Measurements from ENCODE around the gene ANTXR2. TPM values are rescaled to one million over a fixed set of nuclear protein-coding genes. Genes with fewer than 3 reads are reported as not detected.

Gene ANTXR2
- total RNA-seq, 1 experiment from 2014 or later: 7.0 TPM

GRCh38 chr4:80078346-80079092 is 5.5 kb upstream of the ANTXR2 start:
- Histone ChIP-seq H3K36me3 (ENCODE audit: insufficient read depth, low read length, poor library complexity, severe bottlenecking) (no peaks in the 10 kb centered on the region), H3K4me3 (ENCODE audit: low read depth, low read length, poor library complexity, severe bottlenecking) (no peak overlapping the region), H3K27ac (ENCODE audit: low read depth, low read length, poor library complexity, severe bottlenecking) (no peak overlapping the region), H3K9me3 (ENCODE audit: low read depth, low read length, poor library complexity, severe bottlenecking) (no peaks in the 10 kb centered on the region), H3K27me3 (replicated peaks; ENCODE audit: insufficient read depth, low read depth, low read length, poor library complexity) (no peaks in the 10 kb centered on the region), H3K4me1 (ENCODE audit: insufficient read depth, low read length, poor library complexity, severe bottlenecking) (no peaks in the 10 kb centered on the region)
- DNase-seq (ENCODE audit: low spot score): no peak
- intact Hi-C loops (cut with micrococcal nuclease; ENCODE audit: unreplicated experiment): no loop called here
- TF ChIP-seq CTCF (conservative IDR thresholded peaks at IDR 0.05; ENCODE audit: low read depth, low read length) (no peak), EZH2 (IDR thresholded peaks at IDR 0.05; ENCODE audit: borderline replicate concordance, low read depth, low read length, poor library complexity, severe bottlenecking) (no peak)
- ChIA-PET POLR2A (ENCODE audit: low non-redundant PET) (interaction anchor here (0.6 kb wide), 1 partner anchor 1088 kb away, joined by 4 read pairs; no protein-coding TSS in a partner anchor), CTCF (no interaction called here)
- BruUV-seq (replicated peaks): no TSS peak

GRCh38 chr4:80077639-80078038 is 4.6 kb upstream of the ANTXR2 start:
- H3K27ac ChIP-seq (ENCODE audit: low read depth, low read length, poor library complexity, severe bottlenecking): no peak overlapping the region
- BruUV-seq (replicated peaks): no TSS peak
- H3K4me1 ChIP-seq (ENCODE audit: insufficient read depth, low read length, poor library complexity, severe bottlenecking): no peaks in the 10 kb centered on the region
- H3K36me3 ChIP-seq (ENCODE audit: insufficient read depth, low read length, poor library complexity, severe bottlenecking): no peaks in the 10 kb centered on the region
- CTCF ChIA-PET: no interaction called here
- DNase-seq (ENCODE audit: low spot score): no peak
- no peak for TF ChIP-seq CTCF (conservative IDR thresholded peaks at IDR 0.05; ENCODE audit: low read depth, low read length)
- TF ChIP-seq EZH2 (IDR thresholded peaks at IDR 0.05; ENCODE audit: borderline replicate concordance, low read depth, low read length, poor library complexity, severe bottlenecking): no peak
- H3K4me3 ChIP-seq (ENCODE audit: low read depth, low read length, poor library complexity, severe bottlenecking): no peak overlapping the region
- POLR2A ChIA-PET (ENCODE audit: low non-redundant PET): no interaction called here
- H3K27me3 ChIP-seq (replicated peaks; ENCODE audit: insufficient read depth, low read depth, low read length, poor library complexity): no peaks in the 10 kb centered on the region
- H3K9me3 ChIP-seq (ENCODE audit: low read depth, low read length, poor library complexity, severe bottlenecking): no peaks in the 10 kb centered on the region
- intact Hi-C loops (cut with micrococcal nuclease; ENCODE audit: unreplicated experiment): no loop called here

- no peak for TF ChIP-seq CTCF (conservative IDR thresholded peaks at IDR 0.05; ENCODE audit: low read depth, low read length)
- no peak for TF ChIP-seq EZH2 (IDR thresholded peaks at IDR 0.05; ENCODE audit: borderline replicate concordance, low read depth, low read length, poor library complexity, severe bottlenecking)
- H3K4me3 ChIP-seq (ENCODE audit: low read depth, low read length, poor library complexity, severe bottlenecking): no peak overlapping the region
- intact Hi-C loops (cut with micrococcal nuclease; ENCODE audit: unreplicated experiment): no loop called here
- POLR2A ChIA-PET (ENCODE audit: low non-redundant PET): no interaction called here
- BruUV-seq (replicated peaks): no TSS peak
- H3K27me3 ChIP-seq (replicated peaks; ENCODE audit: insufficient read depth, low read depth, low read length, poor library complexity): no peaks in the 10 kb centered on the region
- no peak for DNase-seq (ENCODE audit: low spot score)
- H3K4me1 ChIP-seq (ENCODE audit: insufficient read depth, low read length, poor library complexity, severe bottlenecking): no peaks in the 10 kb centered on the region
- H3K27ac ChIP-seq (ENCODE audit: low read depth, low read length, poor library complexity, severe bottlenecking): no peak overlapping the region
- no peaks in the 10 kb centered on the region for H3K9me3 ChIP-seq (ENCODE audit: low read depth, low read length, poor library complexity, severe bottlenecking)
- CTCF ChIA-PET: no interaction called here
- H3K36me3 ChIP-seq (ENCODE audit: insufficient read depth, low read length, poor library complexity, severe bottlenecking): no peaks in the 10 kb centered on the region
These were observed 3.7 kb upstream of the ANTXR2 start for GRCh38 chr4:80076681-80077080.
